Nephron (organoid): ENCODE measurements around the gene RUNDC3A.

Source experiments
- H3K27ac Mint-ChIP-seq, 3 experiments: 2 replicates each; pipeline ENCODE4 v1.8.0; 2020; ENCODE audit warnings: mixed read lengths in 3 of 3, mild to moderate bottlenecking in 2 of 3, moderate library complexity in 1 of 3
- H3K27me3 Mint-ChIP-seq: 2 replicates; pipeline ENCODE4 v1.8.0; 2021; ENCODE audit warnings: low read depth, mild to moderate bottlenecking, moderate library complexity, mixed read lengths
- H3K36me3 Mint-ChIP-seq: 2 replicates; pipeline ENCODE4 v1.8.0; 2020; ENCODE audit warnings: low read depth, mixed read lengths
- H3K4me1 Mint-ChIP-seq: 2 replicates; pipeline ENCODE4 v1.8.0; 2020; ENCODE audit warnings: mixed read lengths
- H3K4me3 Mint-ChIP-seq, 3 experiments: 2 replicates each; pipeline ENCODE4 v1.8.0; 2020; ENCODE audit warnings: mild to moderate bottlenecking in 3 of 3, mixed read lengths in 3 of 3, moderate library complexity in 2 of 3
- H3K9me3 Mint-ChIP-seq: 2 replicates; pipeline ENCODE4 v1.8.0; 2020; ENCODE audit warnings: mixed read lengths
- TF ChIP-seq, protein P1 (sequence below), 3 experiments: fragments of 200-600 bp; sonication (generic); IDR thresholded peaks; one replicate each; pipeline ENCODE4 v1.5.0; 2021; ENCODE audit warnings: antibody characterized with exemption in 3 of 3; ENCODE audit not compliant: unreplicated experiment in 3 of 3

The RUNDC3A gene

GRCh38 chr17:44367231-44367979 is 59.0 kb downstream of the RUNDC3A start:
- H3K27ac Mint-ChIP-seq: peak overlapping the region in 2 of 3 experiments; percentile 5 to 45
- peaks cover 15% of the 10 kb centered on the region for H3K4me1 Mint-ChIP-seq
- no peaks in the 10 kb centered on the region for H3K9me3 Mint-ChIP-seq
- no peaks in the 10 kb centered on the region for H3K36me3 Mint-ChIP-seq
- TF ChIP-seq, protein P1, sequence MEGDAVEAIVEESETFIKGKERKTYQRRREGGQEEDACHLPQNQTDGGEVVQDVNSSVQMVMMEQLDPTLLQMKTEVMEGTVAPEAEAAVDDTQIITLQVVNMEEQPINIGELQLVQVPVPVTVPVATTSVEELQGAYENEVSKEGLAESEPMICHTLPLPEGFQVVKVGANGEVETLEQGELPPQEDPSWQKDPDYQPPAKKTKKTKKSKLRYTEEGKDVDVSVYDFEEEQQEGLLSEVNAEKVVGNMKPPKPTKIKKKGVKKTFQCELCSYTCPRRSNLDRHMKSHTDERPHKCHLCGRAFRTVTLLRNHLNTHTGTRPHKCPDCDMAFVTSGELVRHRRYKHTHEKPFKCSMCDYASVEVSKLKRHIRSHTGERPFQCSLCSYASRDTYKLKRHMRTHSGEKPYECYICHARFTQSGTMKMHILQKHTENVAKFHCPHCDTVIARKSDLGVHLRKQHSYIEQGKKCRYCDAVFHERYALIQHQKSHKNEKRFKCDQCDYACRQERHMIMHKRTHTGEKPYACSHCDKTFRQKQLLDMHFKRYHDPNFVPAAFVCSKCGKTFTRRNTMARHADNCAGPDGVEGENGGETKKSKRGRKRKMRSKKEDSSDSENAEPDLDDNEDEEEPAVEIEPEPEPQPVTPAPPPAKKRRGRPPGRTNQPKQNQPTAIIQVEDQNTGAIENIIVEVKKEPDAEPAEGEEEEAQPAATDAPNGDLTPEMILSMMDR (IDR thresholded peaks at IDR 0.05; ENCODE audit: unreplicated experiment in 3 of 3): no peak
- H3K27me3 Mint-ChIP-seq: peaks cover 23% of the 10 kb centered on the region
- H3K4me3 Mint-ChIP-seq: peak overlapping the region; percentile 29 to 67 (median 39)
